GM12872 (cell line): ENCODE measurements around the gene SPHK1.

Source experiments
- CTCF ChIP-seq: IDR thresholded peaks from 3 replicates; pipeline ENCODE4 v1.5.1; 2011; ENCODE audit warnings: low read depth, mild to moderate bottlenecking, low read length, moderate library complexity; ENCODE audit not compliant: insufficient read depth

The SPHK1 gene

GRCh38 chr17:76378548-76379274, 5.7 kb upstream of the SPHK1 start:
- TF ChIP-seq CTCF, result no peak

- no peak for TF ChIP-seq CTCF
These were observed 5.2 kb upstream of the SPHK1 start for GRCh38 chr17:76379275-76379641.

- no peak for TF ChIP-seq CTCF
These were observed 4.6 kb upstream of the SPHK1 start for GRCh38 chr17:76379646-76380376.

GRCh38 chr17:76381633-76382350, 2.6 kb upstream of the SPHK1 start:
- TF ChIP-seq CTCF, result no peak

GRCh38 chr17:76382351-76382802, 2.0 kb upstream of the SPHK1 start:
- no peak for TF ChIP-seq CTCF

- TF ChIP-seq CTCF, result no peak
These were observed 1.4 kb upstream of the SPHK1 start for GRCh38 chr17:76382803-76383545.
